HG02938 (cell line): ENCODE data around the gene COG8.

ENCODE experiments used
- ATAC-seq: cut with Tn5 transposase; IDR thresholded peaks from one replicate; pipeline ENCODE4 v1.9.1; 2021; ENCODE audit warnings: mild to moderate bottlenecking, moderate library complexity; ENCODE audit not compliant: unreplicated experiment

Gene COG8

DNA sequence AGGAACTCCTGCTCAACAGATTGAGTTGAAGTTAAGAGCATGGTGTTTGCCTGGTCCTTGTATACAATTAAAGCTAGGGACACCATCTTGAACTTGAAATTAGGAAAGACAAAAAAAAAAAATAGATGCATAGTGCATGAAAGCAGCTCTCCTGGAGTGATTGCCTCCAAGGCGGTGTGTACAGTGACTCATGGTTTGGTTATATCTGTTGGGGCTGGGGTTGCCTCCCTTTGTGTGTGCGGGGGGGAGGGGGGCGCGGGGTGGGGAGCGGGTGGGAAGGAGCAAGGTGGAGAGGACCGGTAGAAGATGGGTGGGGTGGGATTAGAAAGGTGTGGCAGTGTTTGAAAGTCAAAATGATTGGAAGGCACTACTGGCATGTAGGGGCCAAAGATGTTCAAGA is 8.9 kb upstream of the COG8 start:
- ATAC-seq, result no peak

DNA sequence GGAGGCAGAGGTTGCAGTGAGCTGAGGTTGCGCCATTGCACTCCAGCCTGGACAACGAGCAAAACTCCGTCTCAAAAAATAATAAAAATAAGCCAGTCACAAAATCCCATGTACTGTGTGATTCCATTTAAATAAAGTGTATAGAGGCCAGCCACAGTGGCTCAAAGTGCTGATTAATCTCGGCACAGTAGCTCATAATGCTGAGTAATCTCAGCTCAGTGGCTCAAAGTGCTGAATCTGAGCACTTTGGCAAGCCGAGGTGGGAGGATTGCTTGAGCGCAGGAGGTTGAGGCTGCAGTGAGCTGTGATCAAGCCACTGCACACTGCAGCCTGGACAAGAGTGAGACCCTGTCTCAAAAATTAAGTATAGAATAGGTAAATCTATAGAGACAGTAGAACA is 7.3 kb upstream of the COG8 start:
- ATAC-seq, result no peak

DNA sequence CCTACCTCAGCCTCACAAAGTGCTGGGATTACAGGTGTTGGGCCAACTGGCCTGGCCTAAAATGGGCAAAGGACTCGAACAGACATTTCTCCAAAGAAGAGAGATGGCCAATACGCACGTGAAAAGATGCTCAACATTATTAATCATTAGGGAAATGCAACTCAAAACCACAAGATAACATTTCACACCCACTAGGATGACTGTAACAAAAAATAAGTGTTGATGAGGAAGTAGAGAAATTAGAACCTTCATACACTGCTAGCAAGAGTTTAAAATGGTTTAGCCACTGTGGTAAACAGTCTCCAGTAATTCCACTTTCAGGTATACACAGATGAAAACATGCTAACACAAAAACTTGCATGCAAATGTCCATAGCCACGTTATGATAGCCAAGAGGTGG is 6.6 kb upstream of the COG8 start:
- no peak for ATAC-seq

GRCh38 chr16:69344171-69344570 is 4.8 kb upstream of the COG8 start:
- no peak for ATAC-seq

DNA sequence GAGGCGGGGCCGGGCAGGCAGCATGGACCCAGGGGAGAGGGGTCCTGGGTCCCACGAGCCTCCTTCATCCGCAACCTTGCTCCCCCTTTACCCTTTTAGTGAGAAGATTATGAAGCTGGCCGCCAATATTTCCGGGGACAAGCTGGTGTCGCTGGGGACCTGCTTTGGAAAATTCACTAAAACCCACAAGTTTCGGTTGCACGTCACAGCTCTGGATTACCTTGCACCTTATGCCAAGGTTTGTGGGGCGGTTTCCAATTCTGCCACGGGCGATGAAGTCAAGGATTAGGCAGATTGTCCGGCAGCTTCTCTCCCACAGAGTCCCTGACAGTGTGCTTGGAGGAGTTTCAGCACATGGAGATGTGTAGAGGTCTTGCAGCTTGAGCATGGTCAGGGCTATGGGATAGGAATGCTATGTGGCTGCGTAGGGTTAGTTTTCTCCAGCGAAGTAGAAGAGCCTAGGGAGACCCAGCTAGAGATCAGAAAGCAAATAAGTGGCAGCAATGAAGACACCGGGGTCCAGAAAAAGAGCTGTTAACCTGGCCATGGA is 806 bp upstream of the COG8 start:
- no peak for ATAC-seq

- ATAC-seq, result no peak
Measured at GRCh38 chr16:69338557-69339288, 641 bp downstream of the COG8 start.

GRCh38 chr16:69334696-69335095 is 4.7 kb downstream of the COG8 start:
- ATAC-seq, result no peak

DNA sequence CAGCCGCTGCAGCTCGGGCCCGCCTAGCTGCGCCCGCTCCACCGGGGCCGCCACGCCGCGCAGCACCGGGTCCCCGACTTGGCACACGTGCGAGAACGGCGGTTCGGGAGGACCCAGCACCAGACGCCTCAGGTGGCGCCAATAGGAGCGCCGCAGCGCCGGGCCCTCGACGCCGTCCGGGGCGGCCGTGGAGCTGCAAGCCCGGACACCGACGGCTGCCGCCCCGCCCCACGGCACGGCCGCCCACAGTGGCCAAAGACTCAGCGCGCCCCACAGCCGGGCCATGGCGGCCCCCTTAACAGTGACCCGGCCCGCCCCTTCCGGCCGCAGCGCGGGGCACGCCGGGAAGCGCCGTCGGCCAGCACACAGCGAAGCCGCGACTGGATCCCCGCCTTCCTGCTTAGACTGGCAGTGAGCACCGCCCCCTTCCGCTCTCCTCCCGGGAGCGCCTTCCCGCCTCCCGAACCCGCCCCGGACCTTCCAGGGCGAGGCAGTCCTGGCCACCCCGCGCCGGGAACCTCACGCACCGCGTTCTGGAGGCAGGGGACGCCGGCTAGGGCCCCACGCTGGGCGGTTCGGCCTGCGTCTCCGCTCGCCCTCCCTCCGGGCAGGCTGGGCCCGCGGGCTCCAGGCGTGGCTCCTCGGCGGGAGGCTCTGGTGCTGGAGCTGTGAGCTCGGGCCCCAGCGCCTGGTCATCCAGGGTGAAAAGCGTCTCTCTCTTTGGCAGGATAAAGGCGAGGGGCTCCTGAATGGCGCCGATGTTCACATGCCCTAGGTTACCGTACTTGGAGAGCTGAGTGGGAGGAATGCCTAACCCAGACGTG is 8.9 kb downstream of the COG8 start, which contains the start of gene PDF:
PDF (minus strand) TSS at position 303 of the 824 bp plus-strand sequence; CDS start at position 285, 18 bp downstream.
- peak; percentile 95 for ATAC-seq

GRCh38 chr16:69329369-69330285 is 9.7 kb downstream of the COG8 start:
- peak; percentile 32 for ATAC-seq

GRCh38 chr16:69328854-69329316 is 10.5 kb downstream of the COG8 start:
- ATAC-seq, result no peak

DNA sequence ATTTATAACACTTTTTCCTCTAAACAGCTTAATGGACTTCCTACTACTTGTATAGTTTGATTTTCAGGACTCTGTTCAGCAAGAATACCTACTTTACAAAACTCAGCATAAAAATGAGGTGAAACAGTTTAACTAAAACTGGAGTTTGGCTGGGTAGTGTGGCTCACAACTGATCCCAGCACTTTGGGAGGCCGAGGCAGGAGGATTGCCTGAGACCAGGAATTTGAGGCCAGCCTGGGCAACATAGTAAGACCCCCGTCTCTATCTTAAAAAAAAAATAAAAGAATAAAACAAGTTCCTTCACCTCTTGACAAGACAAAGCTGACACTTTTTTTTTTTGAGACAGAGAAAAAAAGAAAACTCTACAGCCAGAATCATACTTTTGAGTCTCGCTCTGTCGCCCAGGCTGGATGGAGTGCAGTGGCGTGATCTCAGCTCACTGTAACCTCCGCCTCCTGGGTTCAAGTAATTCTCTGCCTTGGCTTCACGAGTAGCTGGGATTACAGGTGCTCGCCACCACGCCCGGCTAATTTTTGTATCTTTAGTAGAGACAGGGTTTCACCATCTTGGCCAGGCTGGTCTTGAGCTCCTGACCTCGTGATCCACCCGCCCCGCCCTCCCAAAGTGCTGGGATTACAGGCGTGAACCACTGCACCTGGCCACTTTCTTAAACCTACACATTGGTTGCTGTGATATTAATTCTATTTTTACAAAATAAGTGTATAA is 11.6 kb downstream of the COG8 start:
- no peak for ATAC-seq

DNA sequence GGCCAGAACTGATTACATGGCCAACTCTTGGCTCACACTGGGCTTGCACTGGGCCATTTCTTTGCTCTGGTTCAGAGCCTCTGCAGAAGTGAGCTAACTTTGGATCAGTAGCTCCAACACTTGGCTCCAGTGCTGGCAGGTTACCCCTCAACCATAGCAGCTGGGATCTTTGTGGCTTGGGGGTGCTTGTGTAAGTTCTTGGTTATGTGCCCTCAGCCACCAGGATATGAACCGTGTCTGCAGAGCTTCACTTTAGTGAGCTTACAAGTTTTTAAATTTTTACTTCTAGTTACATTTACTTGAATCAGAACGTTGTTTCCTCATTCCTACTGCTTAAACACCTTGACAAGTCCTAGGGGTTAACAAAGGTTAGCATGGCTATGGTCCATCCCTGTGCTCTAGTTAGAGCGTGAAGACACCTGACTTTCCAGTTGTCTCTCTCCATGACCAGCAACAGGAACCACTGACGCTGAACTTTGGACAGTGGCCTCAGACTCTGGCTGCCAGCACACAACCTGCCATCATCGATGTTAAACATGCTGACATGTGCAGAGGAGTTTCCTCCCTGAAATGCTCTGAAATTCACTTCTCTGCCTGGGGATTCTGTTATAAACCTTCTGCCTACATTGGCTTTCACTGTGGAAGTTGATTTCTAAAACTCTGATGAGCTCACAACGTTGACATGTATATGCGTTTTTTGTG is 13.0 kb downstream of the COG8 start:
- no peak for ATAC-seq

- no peak for ATAC-seq
Measured at GRCh38 chr16:69325784-69326171, 13.6 kb downstream of the COG8 start.

DNA sequence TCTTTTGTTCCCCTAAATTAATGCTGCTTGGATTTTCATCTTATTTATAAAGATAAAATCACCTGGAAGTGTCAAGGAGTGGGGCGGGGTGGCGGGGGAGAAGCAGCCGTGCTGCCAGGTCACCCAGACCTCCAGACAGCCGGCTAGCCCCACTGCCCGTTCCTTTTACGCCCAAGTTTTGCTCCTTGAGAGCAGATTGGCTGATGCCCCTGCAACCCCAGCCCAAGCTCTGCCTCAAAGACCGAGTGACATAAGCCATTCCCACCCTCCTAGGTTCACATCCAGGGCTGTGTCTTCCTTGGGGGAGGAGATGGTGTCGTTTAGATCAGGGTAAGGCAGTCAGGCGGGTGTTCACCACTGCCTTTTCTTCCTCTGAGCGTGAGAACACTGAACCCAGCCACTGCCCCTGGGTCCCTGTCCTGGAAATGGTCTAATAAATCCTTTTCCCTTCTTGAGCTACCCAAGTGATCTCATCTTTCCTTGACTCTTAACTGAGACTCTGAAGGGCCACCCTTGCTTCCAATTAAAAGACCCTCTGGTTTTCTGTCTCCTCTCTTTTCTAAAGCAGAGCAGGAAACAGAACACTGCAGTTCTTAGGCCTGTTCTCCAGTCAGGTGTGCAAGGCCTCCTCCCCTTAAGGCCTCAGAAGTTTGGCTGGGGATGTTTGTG is 14.6 kb downstream of the COG8 start:
- ATAC-seq, result no peak

DNA sequence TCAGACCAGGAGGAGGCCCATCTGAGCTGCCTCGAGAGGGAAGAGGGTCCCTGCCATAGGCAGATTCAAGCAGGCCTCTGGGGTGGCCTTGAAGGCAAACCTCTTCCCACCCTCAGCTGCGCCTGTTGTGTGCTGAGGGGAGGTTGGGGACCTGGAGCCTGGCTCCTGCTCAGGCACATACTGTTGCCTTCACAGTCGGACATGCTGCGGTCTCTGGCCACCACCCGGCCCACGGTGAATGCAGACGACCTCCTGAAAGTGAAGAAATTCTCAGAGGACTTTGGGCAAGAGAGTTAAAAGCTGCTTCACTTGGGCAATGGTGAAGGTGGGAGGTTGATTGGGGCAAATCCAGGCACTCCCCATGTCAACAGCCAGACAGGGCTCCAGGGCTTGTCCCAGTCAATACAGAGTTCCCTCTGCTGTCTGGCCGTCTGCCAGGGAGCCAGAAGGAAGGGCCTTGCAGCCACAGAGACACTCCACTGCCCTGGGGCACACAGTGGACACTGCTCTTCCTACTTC is 15.3 kb downstream of the COG8 start:
- ATAC-seq, result no peak

DNA sequence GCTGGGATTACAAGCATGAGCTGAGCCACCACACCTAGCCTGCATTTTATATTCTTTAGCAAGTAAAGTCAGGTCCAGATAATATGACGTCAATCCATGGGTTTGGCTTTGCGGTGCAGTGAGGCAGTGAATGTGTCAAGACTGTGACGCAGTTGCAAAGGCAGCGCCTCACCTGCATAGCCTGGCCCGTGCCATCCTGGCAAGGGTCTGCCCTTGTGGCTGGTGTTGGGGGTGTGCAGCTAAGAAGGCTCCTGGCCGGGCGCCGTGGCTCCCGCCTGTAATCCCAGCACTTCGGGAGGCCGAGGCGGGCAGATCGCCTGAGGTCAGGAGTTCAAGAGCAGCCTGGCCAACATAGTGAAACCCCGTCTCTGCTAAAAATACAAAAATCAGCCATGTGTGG is 15.9 kb downstream of the COG8 start:
- ATAC-seq, result no peak

DNA sequence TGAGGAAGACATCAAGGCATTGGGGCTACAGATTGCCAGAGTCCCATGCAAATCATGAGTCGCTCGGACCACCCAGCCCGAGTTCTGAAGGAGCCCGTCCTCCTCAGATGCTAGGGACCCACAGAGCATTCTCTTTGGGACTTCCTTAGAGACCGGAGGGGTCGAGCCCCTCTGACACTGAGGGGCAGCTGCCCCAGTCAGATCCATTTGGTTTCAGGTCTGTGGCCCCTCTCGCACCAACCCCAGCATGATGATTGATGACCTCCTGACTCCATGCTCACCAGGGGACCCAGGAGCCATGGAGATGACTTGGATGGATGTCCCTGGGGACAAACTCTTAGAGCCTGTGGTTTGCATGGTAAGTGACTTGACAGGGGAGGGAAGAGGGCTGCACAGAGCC is 17.0 kb downstream of the COG8 start:
- no peak for ATAC-seq

GRCh38 chr16:69321080-69321479 is 18.3 kb downstream of the COG8 start:
- ATAC-seq, result no peak

GRCh38 chr16:69320740-69321073 is 18.7 kb downstream of the COG8 start:
- ATAC-seq, result no peak
